ENCODE measurements around the gene PLCXD1.

- TF ChIP-seq CTCF (IDR thresholded peaks at IDR 0.05; ENCODE audit: poor library complexity): no peak
- no peak for TF ChIP-seq EZH2 (IDR thresholded peaks at IDR 0.05; ENCODE audit: borderline replicate concordance)
Observed at GRCh38 chrX:254630-255215, 26.5 kb upstream of the PLCXD1 start.

Measured in hepatocyte (in vitro differentiated cells).